Choroid plexus epithelial cell (primary cell): ENCODE results near the gene ADCY4.
A peak's percentile ranks its signal among the peaks of the same experiment; 100 is the strongest.

Source experiments
- DNase-seq: peaks from one replicate; pipeline ENCODE4 v3.0.0-alpha.2; 2010; ENCODE audit warnings: low read depth
- H3K4me3 ChIP-seq: 2 replicates; pipeline ENCODE4 v1.5.1; 2011; ENCODE audit warnings: low read depth, mild to moderate bottlenecking, control low read depth, low read length, moderate library complexity
- TF ChIP-seq, protein P1 (sequence below): conservative IDR thresholded peaks from 2 replicates; pipeline ENCODE4 v1.5.1; 2011; ENCODE audit warnings: low read depth, mild to moderate bottlenecking, control low read depth, inconsistent platforms, low read length, moderate library complexity

Gene ADCY4

DNA sequence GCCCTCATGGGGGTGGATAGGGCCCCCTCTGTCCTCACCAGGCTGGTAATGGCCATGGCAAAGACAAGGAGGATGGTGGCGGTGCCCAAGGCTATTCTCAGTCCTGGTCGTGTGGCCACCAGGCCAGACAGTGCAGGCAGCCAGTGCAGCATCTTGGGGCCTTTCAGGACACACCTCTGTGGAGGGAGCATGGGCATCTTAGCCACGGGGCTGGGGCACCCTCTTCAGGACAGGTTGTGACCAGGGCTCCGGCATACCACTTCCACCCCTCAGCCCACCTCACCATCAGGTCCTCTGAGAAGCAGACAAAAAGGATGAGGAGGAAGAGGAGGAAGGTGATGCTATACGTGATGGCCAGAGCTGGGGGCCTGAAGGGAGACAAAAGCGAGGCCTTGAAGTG lies 10.8 kb downstream of the ADCY4 start:
- TF ChIP-seq, protein P1, sequence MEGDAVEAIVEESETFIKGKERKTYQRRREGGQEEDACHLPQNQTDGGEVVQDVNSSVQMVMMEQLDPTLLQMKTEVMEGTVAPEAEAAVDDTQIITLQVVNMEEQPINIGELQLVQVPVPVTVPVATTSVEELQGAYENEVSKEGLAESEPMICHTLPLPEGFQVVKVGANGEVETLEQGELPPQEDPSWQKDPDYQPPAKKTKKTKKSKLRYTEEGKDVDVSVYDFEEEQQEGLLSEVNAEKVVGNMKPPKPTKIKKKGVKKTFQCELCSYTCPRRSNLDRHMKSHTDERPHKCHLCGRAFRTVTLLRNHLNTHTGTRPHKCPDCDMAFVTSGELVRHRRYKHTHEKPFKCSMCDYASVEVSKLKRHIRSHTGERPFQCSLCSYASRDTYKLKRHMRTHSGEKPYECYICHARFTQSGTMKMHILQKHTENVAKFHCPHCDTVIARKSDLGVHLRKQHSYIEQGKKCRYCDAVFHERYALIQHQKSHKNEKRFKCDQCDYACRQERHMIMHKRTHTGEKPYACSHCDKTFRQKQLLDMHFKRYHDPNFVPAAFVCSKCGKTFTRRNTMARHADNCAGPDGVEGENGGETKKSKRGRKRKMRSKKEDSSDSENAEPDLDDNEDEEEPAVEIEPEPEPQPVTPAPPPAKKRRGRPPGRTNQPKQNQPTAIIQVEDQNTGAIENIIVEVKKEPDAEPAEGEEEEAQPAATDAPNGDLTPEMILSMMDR, result no peak
- no peak overlapping the region for H3K4me3 ChIP-seq
- DNase-seq, result no peak

DNA sequence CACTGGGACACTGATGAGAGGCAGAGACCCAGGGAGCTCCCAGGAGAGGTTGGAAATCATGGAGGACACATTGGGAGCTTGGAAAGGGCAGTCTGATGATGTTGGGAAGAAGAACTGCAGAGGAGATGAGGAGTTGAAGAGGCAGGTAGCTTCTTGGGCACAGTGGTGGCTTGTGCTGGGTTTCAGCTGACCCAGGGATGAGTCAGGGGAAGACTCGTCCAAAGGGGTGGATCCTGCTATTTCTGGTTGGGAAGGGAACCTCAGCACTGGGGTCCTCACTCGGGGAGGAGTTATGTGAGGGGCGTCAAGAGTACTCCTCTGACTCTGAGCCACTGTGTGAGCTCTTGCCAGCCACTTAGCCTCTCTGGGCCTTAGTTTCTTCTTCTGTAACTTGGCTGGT lies 11.5 kb downstream of the ADCY4 start:
- H3K4me3 ChIP-seq, result no peak overlapping the region
- no peak for DNase-seq
- TF ChIP-seq, protein P1, result no peak

DNA sequence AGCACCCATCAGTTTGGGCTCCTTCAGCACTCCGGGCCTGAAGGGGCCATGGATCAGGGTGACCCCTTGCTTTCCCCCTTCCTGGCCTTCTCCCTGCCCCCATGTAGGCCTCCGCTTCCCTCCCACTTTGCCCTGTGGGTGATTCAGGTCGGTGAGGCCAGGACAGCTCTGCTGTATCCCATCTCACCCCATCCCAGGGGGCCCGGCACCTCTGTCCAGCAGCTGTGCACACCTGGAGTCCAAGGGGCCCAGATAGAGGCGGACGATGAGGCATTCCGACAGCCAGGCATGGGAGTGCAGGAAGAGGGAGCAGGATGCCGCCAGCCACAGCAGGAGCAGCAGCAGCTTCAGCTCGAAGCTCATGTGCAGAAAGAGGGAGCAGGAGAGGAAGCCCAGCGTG lies 12.2 kb downstream of the ADCY4 start:
- no peak for DNase-seq
- TF ChIP-seq, protein P1, result no peak
- no peak overlapping the region for H3K4me3 ChIP-seq

DNA sequence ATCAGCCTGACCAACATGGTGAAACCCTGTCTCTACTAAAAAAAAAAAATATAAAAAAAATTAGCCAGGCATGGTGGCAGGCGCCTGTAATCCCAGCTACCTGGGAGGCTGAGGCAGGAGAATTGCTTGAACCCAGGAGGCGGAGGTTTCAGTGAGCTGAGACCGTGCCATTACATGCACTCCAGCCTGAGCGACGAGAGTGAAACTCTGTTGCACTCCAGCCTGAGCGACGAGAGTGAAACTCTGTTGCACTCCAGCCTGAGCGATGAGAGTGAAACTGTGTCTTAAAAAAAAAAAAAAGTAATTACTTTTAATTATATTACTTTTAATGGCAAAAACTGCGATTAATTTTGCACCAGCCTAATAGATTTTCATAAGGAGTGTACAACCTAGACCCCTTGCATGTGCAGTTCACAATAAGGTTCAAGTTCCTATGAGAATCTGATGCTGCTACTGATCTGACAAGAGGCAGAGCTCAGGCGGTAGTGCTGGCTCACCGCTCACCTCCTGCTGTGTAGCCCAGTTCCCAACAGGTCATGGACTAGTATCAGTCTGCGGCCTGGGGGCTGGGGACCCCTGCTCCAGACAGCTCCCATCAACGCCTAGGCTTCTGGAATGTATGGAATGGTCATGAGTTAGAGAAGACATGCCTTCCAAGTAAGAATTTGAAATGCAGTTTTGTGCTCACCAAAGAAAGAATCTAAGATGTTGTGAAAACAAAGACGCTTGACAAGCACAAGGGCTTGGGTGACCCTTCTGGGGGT lies 13.5 kb downstream of the ADCY4 start:
- peak; percentile 40 for DNase-seq
- no peak overlapping the region for H3K4me3 ChIP-seq
- TF ChIP-seq, protein P1, result no peak

DNA sequence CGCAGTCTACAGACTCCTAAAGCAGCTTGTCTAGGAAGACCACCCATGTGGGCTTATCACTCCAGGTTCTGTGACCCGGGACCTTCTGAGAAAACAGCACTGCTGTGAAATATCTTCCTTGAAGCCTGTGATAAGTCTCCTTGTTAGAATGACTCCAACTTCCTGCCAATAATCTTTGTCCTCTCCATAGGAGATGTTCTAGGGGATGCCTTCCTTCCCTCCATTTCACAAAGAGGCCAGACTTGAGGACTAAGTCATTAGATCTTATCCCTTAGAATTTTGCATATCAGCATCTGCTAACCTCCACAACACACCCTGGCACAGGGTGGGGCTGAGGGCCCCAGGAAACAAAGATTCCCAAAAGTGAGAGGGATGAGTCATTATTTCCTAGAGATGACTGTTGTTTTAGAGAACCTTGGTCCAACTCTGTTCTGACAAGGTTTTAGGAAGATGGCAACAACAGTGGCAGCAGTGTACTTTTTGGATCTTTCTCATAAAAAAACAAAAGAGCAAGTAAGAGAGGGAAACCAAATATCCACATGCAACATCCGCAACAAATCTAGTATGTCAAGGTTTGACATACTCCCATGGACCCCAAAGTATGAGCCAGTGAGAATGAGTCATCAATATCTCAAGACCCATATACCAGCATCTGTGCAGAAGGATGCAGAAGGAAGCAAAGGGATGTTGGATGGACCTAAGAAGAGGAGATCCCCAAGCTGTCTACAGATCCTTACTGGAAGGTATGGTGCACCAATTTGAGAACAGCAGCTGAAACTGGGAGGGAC lies 17.5 kb downstream of the ADCY4 start:
- no peak overlapping the region for H3K4me3 ChIP-seq
- TF ChIP-seq, protein P1, result no peak
- DNase-seq, result no peak

DNA sequence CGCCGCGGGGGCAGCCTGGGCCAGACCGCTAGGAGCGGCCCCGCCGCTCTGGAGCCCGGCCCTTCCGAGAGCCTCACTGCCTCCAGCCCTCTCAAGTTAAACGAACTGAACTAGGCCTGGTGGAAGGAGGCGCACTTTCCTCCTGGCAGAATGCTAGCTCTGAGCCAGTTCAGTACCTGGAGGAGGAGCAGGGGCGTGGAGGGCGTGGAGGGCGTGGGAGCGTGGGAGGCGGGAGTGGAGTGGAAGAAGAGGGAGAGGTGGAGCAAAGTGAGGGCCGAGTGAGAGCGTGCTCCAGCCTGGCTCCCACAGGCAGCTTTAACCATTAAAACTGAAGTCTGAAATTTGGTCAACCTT lies 18.3 kb downstream of the ADCY4 start:
- no peak overlapping the region for H3K4me3 ChIP-seq
- TF ChIP-seq, protein P1, result peak; percentile 9
- DNase-seq, result no peak
